Breast epithelium (tissue), 3 donors: ENCODE measurements around the gene RPS6KA3.

Experiments used
- POLR2A ChIP-seq: fragments of 450-650 bp; IDR thresholded peaks from one replicate; pipeline ENCODE4 v1.6.1; 2016; ENCODE audit warnings: antibody characterized with exemption, mild to moderate bottlenecking, moderate library complexity
- TF ChIP-seq, protein P1 (sequence below), 3 donors: fragments of 450-650 bp; IDR thresholded peaks; one replicate each; pipeline ENCODE4 v1.5.1; 2016 to 2017; ENCODE audit warnings: antibody characterized with exemption in 3 of 3, mild to moderate bottlenecking in 3 of 3, moderate library complexity in 3 of 3

DNA sequence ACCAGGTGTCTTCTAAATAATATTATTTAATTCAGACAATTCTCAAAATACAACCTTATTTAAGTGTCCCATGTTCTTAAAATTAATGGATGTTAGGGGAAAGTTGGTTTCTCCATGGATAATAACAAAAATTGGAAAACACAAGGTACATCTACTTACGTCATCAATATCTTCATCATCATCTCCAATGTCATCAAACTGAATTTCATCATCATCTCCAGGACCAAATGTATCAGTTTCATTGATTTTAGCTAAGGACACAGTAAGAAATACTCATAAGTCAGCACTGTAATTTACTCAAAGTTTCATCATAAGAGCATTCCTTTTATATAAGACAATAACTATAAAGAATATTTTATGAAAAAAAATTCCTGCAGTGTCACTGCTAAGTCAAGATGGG lies 136.4 kb downstream of the RPS6KA3 start:
- TF ChIP-seq POLR2A: no peak
- TF ChIP-seq, protein P1, sequence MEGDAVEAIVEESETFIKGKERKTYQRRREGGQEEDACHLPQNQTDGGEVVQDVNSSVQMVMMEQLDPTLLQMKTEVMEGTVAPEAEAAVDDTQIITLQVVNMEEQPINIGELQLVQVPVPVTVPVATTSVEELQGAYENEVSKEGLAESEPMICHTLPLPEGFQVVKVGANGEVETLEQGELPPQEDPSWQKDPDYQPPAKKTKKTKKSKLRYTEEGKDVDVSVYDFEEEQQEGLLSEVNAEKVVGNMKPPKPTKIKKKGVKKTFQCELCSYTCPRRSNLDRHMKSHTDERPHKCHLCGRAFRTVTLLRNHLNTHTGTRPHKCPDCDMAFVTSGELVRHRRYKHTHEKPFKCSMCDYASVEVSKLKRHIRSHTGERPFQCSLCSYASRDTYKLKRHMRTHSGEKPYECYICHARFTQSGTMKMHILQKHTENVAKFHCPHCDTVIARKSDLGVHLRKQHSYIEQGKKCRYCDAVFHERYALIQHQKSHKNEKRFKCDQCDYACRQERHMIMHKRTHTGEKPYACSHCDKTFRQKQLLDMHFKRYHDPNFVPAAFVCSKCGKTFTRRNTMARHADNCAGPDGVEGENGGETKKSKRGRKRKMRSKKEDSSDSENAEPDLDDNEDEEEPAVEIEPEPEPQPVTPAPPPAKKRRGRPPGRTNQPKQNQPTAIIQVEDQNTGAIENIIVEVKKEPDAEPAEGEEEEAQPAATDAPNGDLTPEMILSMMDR (IDR thresholded peaks at IDR 0.05): no peak
